ENCODE measurements around the gene APBA1.

The APBA1 gene

GRCh38 chr9:69486498-69486897, 185.7 kb downstream of the APBA1 start:
- in situ Hi-C loops (cut with HindIII; ENCODE audit: low sequenced_read_pairs): no loop called here

- in situ Hi-C loops (cut with HindIII; ENCODE audit: low sequenced_read_pairs): no loop called here
Observed at GRCh38 chr9:69485466-69485865, 186.7 kb downstream of the APBA1 start.

GRCh38 chr9:69483886-69484422, 188.2 kb downstream of the APBA1 start:
- in situ Hi-C loops (cut with HindIII; ENCODE audit: low sequenced_read_pairs): no loop called here

- in situ Hi-C loops (cut with HindIII; ENCODE audit: low sequenced_read_pairs): no loop called here
Observed at GRCh38 chr9:69476797-69477196, 195.4 kb downstream of the APBA1 start.

GRCh38 chr9:69476016-69476415, 196.2 kb downstream of the APBA1 start:
- in situ Hi-C loops (cut with HindIII; ENCODE audit: low sequenced_read_pairs): no loop called here

- in situ Hi-C loops (cut with HindIII; ENCODE audit: low sequenced_read_pairs): no loop called here
Observed at GRCh38 chr9:69474821-69475220, 197.3 kb downstream of the APBA1 start.

- in situ Hi-C loops (cut with HindIII; ENCODE audit: low sequenced_read_pairs): no loop called here
Observed at GRCh38 chr9:69472101-69472620, 200.0 kb downstream of the APBA1 start.

GRCh38 chr9:69471433-69471832, 200.7 kb downstream of the APBA1 start:
- in situ Hi-C loops (cut with HindIII; ENCODE audit: low sequenced_read_pairs): no loop called here

GRCh38 chr9:69470186-69470977, 201.8 kb downstream of the APBA1 start:
- in situ Hi-C loops (cut with HindIII; ENCODE audit: low sequenced_read_pairs): no loop called here

GRCh38 chr9:69469136-69469535, 203.0 kb downstream of the APBA1 start:
- in situ Hi-C loops (cut with HindIII; ENCODE audit: low sequenced_read_pairs): no loop called here

GRCh38 chr9:69468380-69468779, 203.8 kb downstream of the APBA1 start:
- in situ Hi-C loops (cut with HindIII; ENCODE audit: low sequenced_read_pairs): no loop called here

GRCh38 chr9:69466151-69466550, 206.0 kb downstream of the APBA1 start:
- in situ Hi-C loops (cut with HindIII; ENCODE audit: low sequenced_read_pairs): no loop called here

- in situ Hi-C loops (cut with HindIII; ENCODE audit: low sequenced_read_pairs): no loop called here
Observed at GRCh38 chr9:69465473-69465872, 206.7 kb downstream of the APBA1 start.

GRCh38 chr9:69463497-69464068, 208.6 kb downstream of the APBA1 start:
- in situ Hi-C loops (cut with HindIII; ENCODE audit: low sequenced_read_pairs): no loop called here

GRCh38 chr9:69462394-69462793, 209.8 kb downstream of the APBA1 start:
- in situ Hi-C loops (cut with HindIII; ENCODE audit: low sequenced_read_pairs): no loop called here

- in situ Hi-C loops (cut with HindIII; ENCODE audit: low sequenced_read_pairs): no loop called here
Observed at GRCh38 chr9:69461103-69461887, 210.9 kb downstream of the APBA1 start.

GRCh38 chr9:69460012-69460411, 212.2 kb downstream of the APBA1 start:
- in situ Hi-C loops (cut with HindIII; ENCODE audit: low sequenced_read_pairs): no loop called here

GRCh38 chr9:69458176-69458575, 214.0 kb downstream of the APBA1 start:
- in situ Hi-C loops (cut with HindIII; ENCODE audit: low sequenced_read_pairs): no loop called here

GRCh38 chr9:69456201-69456600, 216.0 kb downstream of the APBA1 start:
- in situ Hi-C loops (cut with HindIII; ENCODE audit: low sequenced_read_pairs): no loop called here

- in situ Hi-C loops (cut with HindIII; ENCODE audit: low sequenced_read_pairs): no loop called here
Observed at GRCh38 chr9:69455311-69455710, 216.9 kb downstream of the APBA1 start.

- in situ Hi-C loops (cut with HindIII; ENCODE audit: low sequenced_read_pairs): no loop called here
Observed at GRCh38 chr9:69454321-69454720, 217.8 kb downstream of the APBA1 start.
